RWPE2 (cell line): Measurements from ENCODE around the gene RPL14.

Experiments used
- ATAC-seq: fragments of 200-7000 bp; cut with Tn5 transposase; 3 replicates; pipeline ENCODE4 v1.9.1; 2021; ENCODE audit warnings: low read depth
- DNase-seq: peaks from one replicate; pipeline ENCODE4 v3.0.0-alpha.2; 2020; ENCODE audit warnings: low spot score
- H3K27ac ChIP-seq: fragments of 450-650 bp; 2 replicates; pipeline ENCODE4 v1.5.1; 2017; ENCODE audit warnings: mild to moderate bottlenecking; ENCODE audit not compliant: poor library complexity, severe bottlenecking
- H3K27me3 ChIP-seq: fragments of 250-450 bp; sonication (Bioruptor Pico); 2 replicates; pipeline ENCODE4 v1.5.1; 2021; ENCODE audit warnings: mild to moderate bottlenecking, moderate library complexity; ENCODE audit not compliant: insufficient read depth, poor library complexity, severe bottlenecking
- H3K36me3 ChIP-seq: fragments of 250-450 bp; sonication (Bioruptor Pico); 2 replicates; pipeline ENCODE4 v1.5.1; 2020; ENCODE audit warnings: low read depth, mild to moderate bottlenecking, moderate library complexity
- H3K4me1 ChIP-seq: fragments of 250-450 bp; sonication (Bioruptor Pico); 2 replicates; pipeline ENCODE4 v1.5.1; 2021; ENCODE audit warnings: mild to moderate bottlenecking, moderate library complexity; ENCODE audit not compliant: insufficient read depth, poor library complexity, severe bottlenecking
- H3K4me3 ChIP-seq: fragments of 250-450 bp; sonication (Bioruptor Pico); 2 replicates; pipeline ENCODE4 v1.5.1; 2021; ENCODE audit warnings: mild to moderate bottlenecking, moderate library complexity; ENCODE audit not compliant: severe bottlenecking
- H3K9me3 ChIP-seq: fragments of 250-450 bp; sonication (Bioruptor Pico); 2 replicates; pipeline ENCODE4 v1.5.1; 2021; ENCODE audit warnings: mild to moderate bottlenecking, moderate library complexity; ENCODE audit not compliant: severe bottlenecking
- CTCF ChIP-seq: fragments of 450-650 bp; IDR thresholded peaks from one replicate; pipeline ENCODE4 v1.5.1; 2017; ENCODE audit warnings: mild to moderate bottlenecking, moderate library complexity; ENCODE audit not compliant: poor library complexity, severe bottlenecking

The RPL14 gene

GRCh38 chr3:40452876-40453730 lies 4.0 kb upstream of the RPL14 start:
- Histone ChIP-seq H3K27ac (peak overlapping the region; percentile 27), H3K9me3 (no peaks in the 10 kb centered on the region), H3K4me1 (peaks cover 5% of the 10 kb centered on the region), H3K4me3 (peak overlapping the region; percentile 50), H3K27me3 (no peaks in the 10 kb centered on the region), H3K36me3 (peaks cover 6% of the 10 kb centered on the region)
- peak; percentile 96 for ATAC-seq
- peak; percentile 14 for TF ChIP-seq CTCF
- DNase-seq: peak; percentile 98

- TF ChIP-seq CTCF: no peak
- H3K27ac ChIP-seq: no peak overlapping the region
- H3K9me3 ChIP-seq: no peaks in the 10 kb centered on the region
- no peak for DNase-seq
- H3K27me3 ChIP-seq: no peaks in the 10 kb centered on the region
- H3K36me3 ChIP-seq: peaks cover 14% of the 10 kb centered on the region
- peaks cover 13% of the 10 kb centered on the region for H3K4me1 ChIP-seq
- ATAC-seq: no peak
- H3K4me3 ChIP-seq: peak overlapping the region; percentile 50
These were observed 3.2 kb upstream of the RPL14 start for GRCh38 chr3:40453933-40454332.

GRCh38 chr3:40455328-40455727 lies 1.8 kb upstream of the RPL14 start:
- Histone ChIP-seq H3K27ac (no peak overlapping the region), H3K4me3 (no peak overlapping the region), H3K4me1 (peaks cover 17% of the 10 kb centered on the region), H3K27me3 (no peaks in the 10 kb centered on the region), H3K36me3 (peaks cover 28% of the 10 kb centered on the region), H3K9me3 (no peaks in the 10 kb centered on the region)
- TF ChIP-seq CTCF: no peak
- DNase-seq (no peak), ATAC-seq (no peak)

- Histone ChIP-seq H3K4me3 (peak overlapping the region; percentile 66), H3K4me1 (peaks cover 17% of the 10 kb centered on the region), H3K27ac (peak overlapping the region; percentile 63), H3K36me3 (peaks cover 39% of the 10 kb centered on the region), H3K27me3 (no peaks in the 10 kb centered on the region), H3K9me3 (no peaks in the 10 kb centered on the region)
- TF ChIP-seq CTCF: no peak
- DNase-seq (no peak), ATAC-seq (no peak)
These were observed 730 bp upstream of the RPL14 start for GRCh38 chr3:40456279-40456939.
